ENCODE measurements around the gene PACSIN2. TPM values are rescaled to one million over a fixed set of nuclear protein-coding genes. Genes with fewer than 3 reads are reported as not detected.

Gene PACSIN2
- total RNA-seq, 1 donor from 2014 or later, result 61.0 TPM

GRCh38 chr22:42883121-42883520 lies 131.8 kb downstream of the PACSIN2 start:
- no peak overlapping the region for H3K27ac Mint-ChIP-seq
- H3K4me1 Mint-ChIP-seq (ENCODE audit: low read depth), result peaks cover 14% of the 10 kb centered on the region
- no peaks in the 10 kb centered on the region for H3K27me3 Mint-ChIP-seq
- H3K4me3 Mint-ChIP-seq (ENCODE audit: low read depth), result no peak overlapping the region
- H3K9me3 Mint-ChIP-seq (ENCODE audit: low read depth), result no peaks in the 10 kb centered on the region
- H3K36me3 Mint-ChIP-seq (ENCODE audit: insufficient read depth), result peaks cover 11% of the 10 kb centered on the region
- no peak for TF ChIP-seq CTCF (IDR thresholded peaks at IDR 0.05; ENCODE audit: unreplicated experiment)
- no peak for DNase-seq (ENCODE audit: low spot score, unreplicated experiment)

- H3K4me3 Mint-ChIP-seq (ENCODE audit: low read depth), result no peak overlapping the region
- DNase-seq (ENCODE audit: low spot score, unreplicated experiment), result no peak
- H3K27ac Mint-ChIP-seq, result peak overlapping the region; percentile 84
- no peaks in the 10 kb centered on the region for H3K27me3 Mint-ChIP-seq
- H3K4me1 Mint-ChIP-seq (ENCODE audit: low read depth), result peaks cover 4% of the 10 kb centered on the region
- peaks cover 9% of the 10 kb centered on the region for H3K36me3 Mint-ChIP-seq (ENCODE audit: insufficient read depth)
- no peak for TF ChIP-seq CTCF (IDR thresholded peaks at IDR 0.05; ENCODE audit: unreplicated experiment)
- H3K9me3 Mint-ChIP-seq (ENCODE audit: low read depth), result no peaks in the 10 kb centered on the region
These were observed 132.8 kb downstream of the PACSIN2 start for GRCh38 chr22:42881982-42882656.

GRCh38 chr22:42881298-42881697 lies 133.7 kb downstream of the PACSIN2 start:
- peaks cover 9% of the 10 kb centered on the region for H3K36me3 Mint-ChIP-seq (ENCODE audit: insufficient read depth)
- DNase-seq (ENCODE audit: low spot score, unreplicated experiment), result no peak
- no peak for TF ChIP-seq CTCF (IDR thresholded peaks at IDR 0.05; ENCODE audit: unreplicated experiment)
- H3K27ac Mint-ChIP-seq, result no peak overlapping the region
- H3K4me3 Mint-ChIP-seq (ENCODE audit: low read depth), result no peak overlapping the region
- no peaks in the 10 kb centered on the region for H3K27me3 Mint-ChIP-seq
- no peaks in the 10 kb centered on the region for H3K4me1 Mint-ChIP-seq (ENCODE audit: low read depth)
- H3K9me3 Mint-ChIP-seq (ENCODE audit: low read depth), result no peaks in the 10 kb centered on the region

GRCh38 chr22:42880815-42881214 lies 134.1 kb downstream of the PACSIN2 start:
- H3K27ac Mint-ChIP-seq, result no peak overlapping the region
- H3K4me3 Mint-ChIP-seq (ENCODE audit: low read depth), result no peak overlapping the region

GRCh38 chr22:42879371-42880021 lies 135.5 kb downstream of the PACSIN2 start:
- H3K4me3 Mint-ChIP-seq (ENCODE audit: low read depth), result no peak overlapping the region
- TF ChIP-seq CTCF (IDR thresholded peaks at IDR 0.05; ENCODE audit: unreplicated experiment), result no peak
- H3K9me3 Mint-ChIP-seq (ENCODE audit: low read depth), result no peaks in the 10 kb centered on the region
- no peaks in the 10 kb centered on the region for H3K4me1 Mint-ChIP-seq (ENCODE audit: low read depth)
- H3K27ac Mint-ChIP-seq, result no peak overlapping the region
- no peaks in the 10 kb centered on the region for H3K27me3 Mint-ChIP-seq
- DNase-seq (ENCODE audit: low spot score, unreplicated experiment), result no peak
- H3K36me3 Mint-ChIP-seq (ENCODE audit: insufficient read depth), result peaks cover 11% of the 10 kb centered on the region

More at GRCh38 chr22:42880815-42881214, 134.1 kb downstream of the PACSIN2 start:
- no peaks in the 10 kb centered on the region for H3K4me1 Mint-ChIP-seq (ENCODE audit: low read depth)
- peak; percentile 10 for TF ChIP-seq CTCF (IDR thresholded peaks at IDR 0.05; ENCODE audit: unreplicated experiment)
- no peaks in the 10 kb centered on the region for H3K27me3 Mint-ChIP-seq
- no peaks in the 10 kb centered on the region for H3K9me3 Mint-ChIP-seq (ENCODE audit: low read depth)
- DNase-seq (ENCODE audit: low spot score, unreplicated experiment), result no peak
- peaks cover 9% of the 10 kb centered on the region for H3K36me3 Mint-ChIP-seq (ENCODE audit: insufficient read depth)
